Right lobe of liver (tissue), 4 donors: Measurements from ENCODE around the gene TM4SF5.

ENCODE experiments used
- POLR2A ChIP-seq: fragments of 450-650 bp; IDR thresholded peaks from one replicate; pipeline ENCODE4 v1.6.1; 2017; ENCODE audit warnings: antibody characterized with exemption, mild to moderate bottlenecking
- TF ChIP-seq, protein P1 (sequence below), 4 donors: fragments of 200-600 bp in 3 of 4; fragments of 450-650 bp in 1 of 4; IDR thresholded peaks; one replicate each; pipeline versions ENCODE4 v1.5.1 to v1.8.0; 2016 to 2022; ENCODE audit warnings: antibody characterized with exemption in 4 of 4, mild to moderate bottlenecking in 2 of 4
- donor health status: DM: no; HTN: no; CAD: no.
- donor health status: DM: no; HTN: no; CAD: no.
- donor health status: DM: no; HTN: yes; CAD: no.

DNA sequence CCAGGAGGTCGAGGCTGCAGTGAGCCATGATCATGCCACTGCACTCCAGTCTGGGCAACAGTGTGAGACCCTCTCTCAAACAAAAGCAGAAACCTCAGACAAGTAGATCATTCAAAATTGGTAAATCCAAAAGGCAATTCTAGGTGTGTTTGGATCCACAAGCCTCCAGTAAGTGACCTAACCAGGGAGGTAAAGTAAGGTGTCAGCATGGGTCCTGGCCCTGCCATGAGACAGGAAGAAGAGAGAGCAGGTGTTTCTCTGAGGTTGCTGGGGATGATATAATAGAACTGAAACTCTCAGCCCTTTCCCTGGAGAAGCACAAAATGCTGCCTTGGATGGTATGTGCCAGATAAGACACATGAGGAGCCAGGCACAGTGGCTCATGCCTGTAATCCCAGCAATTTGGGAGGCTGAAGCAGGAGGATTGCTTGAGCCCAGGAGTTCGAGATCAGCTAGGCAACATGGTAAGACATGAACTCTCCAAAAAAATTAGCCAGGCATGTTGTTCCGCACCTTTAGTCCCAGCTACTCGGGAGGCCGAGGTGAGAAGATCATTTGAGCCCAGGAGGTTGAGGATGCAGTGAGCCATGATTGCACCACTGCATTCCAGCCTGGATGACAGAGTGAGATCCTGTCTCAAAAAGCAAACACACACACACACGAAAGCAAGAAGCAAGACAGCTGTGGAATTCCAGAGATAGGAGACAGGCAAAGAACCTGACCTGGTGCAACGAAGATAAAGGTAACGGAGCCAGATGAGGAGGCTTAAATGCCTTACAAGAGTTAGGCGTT is 6.5 kb downstream of the TM4SF5 start:
- no peak for TF ChIP-seq POLR2A
- TF ChIP-seq, protein P1, sequence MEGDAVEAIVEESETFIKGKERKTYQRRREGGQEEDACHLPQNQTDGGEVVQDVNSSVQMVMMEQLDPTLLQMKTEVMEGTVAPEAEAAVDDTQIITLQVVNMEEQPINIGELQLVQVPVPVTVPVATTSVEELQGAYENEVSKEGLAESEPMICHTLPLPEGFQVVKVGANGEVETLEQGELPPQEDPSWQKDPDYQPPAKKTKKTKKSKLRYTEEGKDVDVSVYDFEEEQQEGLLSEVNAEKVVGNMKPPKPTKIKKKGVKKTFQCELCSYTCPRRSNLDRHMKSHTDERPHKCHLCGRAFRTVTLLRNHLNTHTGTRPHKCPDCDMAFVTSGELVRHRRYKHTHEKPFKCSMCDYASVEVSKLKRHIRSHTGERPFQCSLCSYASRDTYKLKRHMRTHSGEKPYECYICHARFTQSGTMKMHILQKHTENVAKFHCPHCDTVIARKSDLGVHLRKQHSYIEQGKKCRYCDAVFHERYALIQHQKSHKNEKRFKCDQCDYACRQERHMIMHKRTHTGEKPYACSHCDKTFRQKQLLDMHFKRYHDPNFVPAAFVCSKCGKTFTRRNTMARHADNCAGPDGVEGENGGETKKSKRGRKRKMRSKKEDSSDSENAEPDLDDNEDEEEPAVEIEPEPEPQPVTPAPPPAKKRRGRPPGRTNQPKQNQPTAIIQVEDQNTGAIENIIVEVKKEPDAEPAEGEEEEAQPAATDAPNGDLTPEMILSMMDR (IDR thresholded peaks at IDR 0.05) = no peak
